Osteoblast (primary cell): ENCODE data around the gene MGP. TPM values are rescaled to one million over a fixed set of nuclear protein-coding genes. Genes with fewer than 3 reads are reported as not detected.

ENCODE experiments used
- DNase-seq: peaks from one replicate; pipeline ENCODE4 v3.0.0; 2011; ENCODE audit warnings: low spot score, mixed read lengths; ENCODE audit not compliant: insufficient read length; ENCODE audit errors: missing footprints
- H2AFZ ChIP-seq: 2 replicates; pipeline ENCODE4 v1.6.0; 2011; ENCODE audit warnings: mild to moderate bottlenecking, low read length
- H3K27ac ChIP-seq: 2 replicates; pipeline ENCODE4 v1.5.1; 2011; ENCODE audit warnings: mild to moderate bottlenecking, low read depth, low read length, moderate library complexity
- H3K27me3 ChIP-seq: 2 replicates; pipeline ENCODE4 v1.6.0; 2012; ENCODE audit warnings: mild to moderate bottlenecking, control low read depth, inconsistent platforms, low read length, moderate library complexity; ENCODE audit not compliant: insufficient read depth
- H3K36me3 ChIP-seq: 2 replicates; pipeline ENCODE4 v1.5.1; 2011; ENCODE audit warnings: mild to moderate bottlenecking, low read length, control low read depth, moderate library complexity; ENCODE audit not compliant: insufficient read depth
- H3K4me1 ChIP-seq: 2 replicates; pipeline ENCODE4 v1.5.1; 2011; ENCODE audit warnings: mild to moderate bottlenecking, low read length, control low read depth, moderate library complexity; ENCODE audit not compliant: insufficient read depth
- H3K4me2 ChIP-seq: 2 replicates; pipeline ENCODE4 v1.6.0; 2011; ENCODE audit warnings: mild to moderate bottlenecking, low read length; ENCODE audit not compliant: insufficient read depth
- H3K4me3 ChIP-seq: fragments of 200-600 bp; sonication (generic); 3 replicates; pipeline ENCODE4 v1.5.1; 2012; ENCODE audit warnings: mild to moderate bottlenecking, low read length, inconsistent platforms; ENCODE audit not compliant: insufficient read depth
- H3K79me2 ChIP-seq: 2 replicates; pipeline ENCODE4 v1.6.0; 2012; ENCODE audit warnings: mild to moderate bottlenecking, low read length, control low read depth, inconsistent platforms; ENCODE audit not compliant: insufficient read depth
- H3K9me3 ChIP-seq: 2 replicates; pipeline ENCODE4 v1.5.1; 2011; ENCODE audit warnings: low read depth, low read length, control low read depth
- H4K20me1 ChIP-seq: 2 replicates; pipeline ENCODE4 v1.6.0; 2012; ENCODE audit warnings: mild to moderate bottlenecking, low read length, control low read depth; ENCODE audit not compliant: insufficient read depth
- CTCF ChIP-seq: IDR thresholded peaks from 2 replicates; pipeline ENCODE4 v1.5.1; 2011; ENCODE audit warnings: mild to moderate bottlenecking, low read depth, low read length, moderate library complexity; ENCODE audit errors: extremely low read depth
- total RNA-seq: library from RNA; depleted of rRNA; stranded (reverse); fragments of >200 nt; gene quantifications from 2 replicates; pipeline ENCODE4 v1.2.3, GENCODE V29; 2012

MGP gene
- total RNA-seq, 1 donor = 8.0 TPM

- no peak overlapping the region for H3K4me2 ChIP-seq
- DNase-seq = no peak
- no peaks in the 10 kb centered on the region for H3K36me3 ChIP-seq
- H3K9me3 ChIP-seq = no peaks in the 10 kb centered on the region
- H3K27ac ChIP-seq = no peak overlapping the region
- TF ChIP-seq CTCF = no peak
- H3K4me1 ChIP-seq = no peaks in the 10 kb centered on the region
- H4K20me1 ChIP-seq = no peaks in the 10 kb centered on the region
- no peak overlapping the region for H3K4me3 ChIP-seq
- no peaks in the 10 kb centered on the region for H3K27me3 ChIP-seq
- H2AFZ ChIP-seq = no peak overlapping the region
- no peaks in the 10 kb centered on the region for H3K79me2 ChIP-seq
Measured at GRCh38 chr12:14904854-14905253, 19.2 kb upstream of the MGP start.

GRCh38 chr12:14903386-14904098 lies 17.9 kb upstream of the MGP start:
- H3K4me3 ChIP-seq = no peak overlapping the region
- no peak overlapping the region for H3K27ac ChIP-seq
- no peaks in the 10 kb centered on the region for H3K4me1 ChIP-seq
- no peaks in the 10 kb centered on the region for H3K9me3 ChIP-seq
- no peak overlapping the region for H2AFZ ChIP-seq
- no peak for TF ChIP-seq CTCF
- no peaks in the 10 kb centered on the region for H3K79me2 ChIP-seq
- no peak overlapping the region for H3K4me2 ChIP-seq
- no peaks in the 10 kb centered on the region for H4K20me1 ChIP-seq
- H3K27me3 ChIP-seq = no peaks in the 10 kb centered on the region
- H3K36me3 ChIP-seq = no peaks in the 10 kb centered on the region
- no peak for DNase-seq

GRCh38 chr12:14902465-14902864 lies 16.8 kb upstream of the MGP start:
- no peak overlapping the region for H2AFZ ChIP-seq
- no peak overlapping the region for H3K4me2 ChIP-seq
- no peak for TF ChIP-seq CTCF
- H3K27ac ChIP-seq = no peak overlapping the region
- H3K36me3 ChIP-seq = no peaks in the 10 kb centered on the region
- H3K4me3 ChIP-seq = no peak overlapping the region
- no peaks in the 10 kb centered on the region for H3K9me3 ChIP-seq
- no peaks in the 10 kb centered on the region for H3K27me3 ChIP-seq
- H3K79me2 ChIP-seq = no peaks in the 10 kb centered on the region
- no peak for DNase-seq
- no peaks in the 10 kb centered on the region for H4K20me1 ChIP-seq
- H3K4me1 ChIP-seq = no peaks in the 10 kb centered on the region

- Histone ChIP-seq H3K36me3 (no peaks in the 10 kb centered on the region), H3K27ac (no peak overlapping the region), H3K27me3 (no peaks in the 10 kb centered on the region), H4K20me1 (no peaks in the 10 kb centered on the region), H2AFZ (no peak overlapping the region), H3K9me3 (no peaks in the 10 kb centered on the region), H3K4me2 (no peak overlapping the region), H3K79me2 (no peaks in the 10 kb centered on the region), H3K4me1 (peaks cover 7% of the 10 kb centered on the region), H3K4me3 (no peak overlapping the region)
- no peak for TF ChIP-seq CTCF
- no peak for DNase-seq
Measured at GRCh38 chr12:14901228-14901562, 15.5 kb upstream of the MGP start.
